Activated CD8-positive, alpha-beta T cell treated with anti-CD3 and anti-CD28 coated beads, Interleukin-2, amount 10 ng/mL, durations not matched to agents 7 days and 5 days (primary cell): ENCODE measurements around the gene SPINK13. TPM values are rescaled to one million over a fixed set of nuclear protein-coding genes. Genes with fewer than 3 reads are reported as not detected.
"Not testable (repeated sequence)": the region's sequence is repeated elsewhere in the genome, so short reads cannot be mapped to it uniquely, and the experiment has no call there.

Source experiments
- ATAC-seq: fragments of 150-1000 bp; cut with Tn5 transposase; one replicate; pipeline ENCODE4 v1.10.0; 2021; ENCODE audit warnings: moderate library complexity
- CTCF ChIA-PET: fragments of 350-600 bp; sonication (Branson Sonifier 250); formaldehyde crosslinking; loops from one replicate; lab custom pipeline; 2021; ENCODE audit warnings: antibody characterized with exemption; lab: Charles Lee
- POLR2A ChIA-PET: fragments of 350-600 bp; sonication (Branson Sonifier 250); formaldehyde crosslinking; loops from one replicate; lab custom pipeline; 2021; ENCODE audit warnings: antibody characterized with exemption; lab: Charles Lee
- DNase-seq: peaks from one replicate; pipeline ENCODE4 v3.0.0-alpha.2; 2020
- H3K27ac Mint-ChIP-seq: one replicate; pipeline ENCODE4 v1.8.0; 2021; ENCODE audit warnings: mild to moderate bottlenecking, mixed read lengths
- H3K27me3 Mint-ChIP-seq: one replicate; pipeline ENCODE4 v1.8.0; 2021; ENCODE audit warnings: low read depth, mixed read lengths
- H3K36me3 Mint-ChIP-seq: one replicate; pipeline ENCODE4 v1.8.0; 2021; ENCODE audit warnings: low read depth, mixed read lengths
- H3K4me1 Mint-ChIP-seq: one replicate; pipeline ENCODE4 v1.8.0; 2021; ENCODE audit warnings: low read depth, mixed read lengths
- H3K4me3 Mint-ChIP-seq: one replicate; pipeline ENCODE4 v1.8.0; 2021; ENCODE audit warnings: mild to moderate bottlenecking, mixed read lengths
- H3K9me3 Mint-ChIP-seq: one replicate; pipeline ENCODE4 v1.8.0; 2022; ENCODE audit warnings: mixed read lengths; ENCODE audit not compliant: insufficient read depth
- total RNA-seq, 2 experiments: library from RNA; stranded (reverse); gene quantifications; one replicate each; pipeline ENCODE4 v1.2.3, GENCODE V29; 2021

The SPINK13 gene
- total RNA-seq, 2 experiments from 2014 or later = not detected

GRCh38 chr5:148314731-148315130 is 46.1 kb downstream of the SPINK13 start:
- Mint-ChIP-seq H3K4me1 (peaks cover 2% of the 10 kb centered on the region), H3K27ac (no peak overlapping the region), H3K9me3 (no peaks in the 10 kb centered on the region), H3K27me3 (no peaks in the 10 kb centered on the region), H3K4me3 (no peak overlapping the region), H3K36me3 (no peaks in the 10 kb centered on the region)
- ChIA-PET CTCF (interaction anchor here (0.8 to 1.2 kb wide), 2 partner anchors 61 to 65 kb away, joined by 3 read pairs; no protein-coding TSS in a partner anchor), POLR2A (no interaction called here)
- ATAC-seq = no peak
- DNase-seq = no peak

- CTCF ChIA-PET, H3K9me3 Mint-ChIP-seq, POLR2A ChIA-PET, DNase-seq, H3K4me1 Mint-ChIP-seq, H3K27me3 Mint-ChIP-seq, ATAC-seq, H3K36me3 Mint-ChIP-seq, H3K27ac Mint-ChIP-seq: not testable (repeated sequence)
- peak overlapping the region; percentile 67 for H3K4me3 Mint-ChIP-seq
Measured at GRCh38 chr5:148320011-148320963, 51.7 kb downstream of the SPINK13 start.

- H3K4me3 Mint-ChIP-seq = no peak overlapping the region
- ChIA-PET POLR2A (no interaction called here), CTCF (no interaction called here)
- no peaks in the 10 kb centered on the region for H3K27me3 Mint-ChIP-seq
- no peaks in the 10 kb centered on the region for H3K36me3 Mint-ChIP-seq
- ATAC-seq (no peak), DNase-seq (no peak)
- no peaks in the 10 kb centered on the region for H3K4me1 Mint-ChIP-seq
- H3K27ac Mint-ChIP-seq = no peak overlapping the region
- no peaks in the 10 kb centered on the region for H3K9me3 Mint-ChIP-seq
Measured at GRCh38 chr5:148333262-148333849, 64.8 kb downstream of the SPINK13 start.

- no peak within 1 kb of the TSS for H3K27ac Mint-ChIP-seq
- no peak within 1 kb of the TSS for H3K4me3 Mint-ChIP-seq
- no peaks in the 10 kb centered on the region for H3K4me1 Mint-ChIP-seq
- ChIA-PET POLR2A (no interaction called here), CTCF (interaction anchor here (0.8 kb wide), 1 partner anchor 39 kb away, joined by 5 read pairs; no protein-coding TSS in a partner anchor)
- ATAC-seq (no peak), DNase-seq (no peak)
- H3K36me3 Mint-ChIP-seq = no peaks in the 10 kb centered on the region
- no peaks in the 10 kb centered on the region for H3K27me3 Mint-ChIP-seq
- H3K9me3 Mint-ChIP-seq = no peaks in the 10 kb centered on the region
Measured at GRCh38 chr5:148335259-148335658, 66.7 kb downstream of the SPINK13 start, which contains the start of gene SPINK9. SPINK9 (plus strand) TSS chr5:148335559; CDS start chr5:148335614, 55 bp downstream.

Other genes starting within 250 kb of the SPINK13 start
- not detected for gene SPINK5, start 204.8 kb upstream of the SPINK13 start, total RNA-seq
- not detected for gene SPINK14, start 100.2 kb upstream of the SPINK13 start, total RNA-seq
- gene SPINK6, start 65.8 kb upstream of the SPINK13 start, total RNA-seq = not detected
- gene MARCOL, start 30.3 kb upstream of the SPINK13 start, total RNA-seq = not detected
- gene SPINK7, start 43.6 kb downstream of the SPINK13 start, total RNA-seq = not detected
- gene SPINK9, start 66.8 kb downstream of the SPINK13 start, total RNA-seq = not detected
- 10 to 100 TPM; 37.4 to 47.6 TPM for gene FBXO38, start 115.2 kb downstream of the SPINK13 start, total RNA-seq